SK-N-SH treated with all-trans-retinoic acid at 6 μM for 48 hours (cell line): ENCODE measurements around the gene ZNF777.

Experiments used
- ATAC-seq: fragments of 200-7000 bp; cut with Tn5 transposase; 3 replicates; pipeline ENCODE4 v1.9.1; 2020; ENCODE audit warnings: mild to moderate bottlenecking, moderate library complexity
- ARNTL ChIP-seq: fragments of 450-650 bp; formaldehyde crosslinking; IDR thresholded peaks from 2 replicates; pipeline ENCODE4 v1.5.0; 2020; ENCODE audit warnings: low read depth, mild to moderate bottlenecking, moderate library complexity, borderline replicate concordance
- BACH2 ChIP-seq: fragments of 250-450 bp; sonication (Bioruptor Pico); IDR thresholded peaks from 2 replicates; pipeline ENCODE4 v1.9.0; 2021; ENCODE audit warnings: mild to moderate bottlenecking, borderline replicate concordance
- CREB5 ChIP-seq: fragments of 250-450 bp; sonication (Bioruptor Pico); IDR thresholded peaks from 2 replicates; pipeline ENCODE4 v1.5.1; 2020; ENCODE audit warnings: low read depth, mild to moderate bottlenecking, moderate library complexity
- CSDC2 ChIP-seq: fragments of 250-450 bp; sonication (Bioruptor Pico); IDR thresholded peaks from 2 replicates; pipeline ENCODE4 v1.5.0; 2020; ENCODE audit warnings: mild to moderate bottlenecking, moderate library complexity
- ESRRG ChIP-seq: fragments of 250-450 bp; sonication (Bioruptor Pico); IDR thresholded peaks from 2 replicates; pipeline ENCODE4 v1.6.1; 2021; ENCODE audit warnings: mild to moderate bottlenecking
- GLIS3 ChIP-seq: fragments of 250-450 bp; sonication (Bioruptor Pico); IDR thresholded peaks from 2 replicates; pipeline ENCODE4 v1.5.0; 2020; ENCODE audit warnings: mild to moderate bottlenecking, moderate library complexity
- ISL1 ChIP-seq: fragments of 250-450 bp; sonication (Bioruptor Pico); IDR thresholded peaks from 2 replicates; pipeline ENCODE4 v2.1.2; 2022; ENCODE audit warnings: mild to moderate bottlenecking, moderate library complexity
- OSR1 ChIP-seq: fragments of 250-450 bp; sonication (Bioruptor Pico); IDR thresholded peaks from 2 replicates; pipeline ENCODE4 v1.8.0; 2022; ENCODE audit warnings: moderate library complexity, mild to moderate bottlenecking, inconsistent platforms
- PATZ1 ChIP-seq: fragments of 250-450 bp; sonication (Bioruptor Pico); IDR thresholded peaks from 2 replicates; pipeline ENCODE4 v1.8.0; 2020; ENCODE audit warnings: mild to moderate bottlenecking, moderate library complexity, borderline replicate concordance
- POU6F1 ChIP-seq: fragments of 250-450 bp; sonication (Bioruptor Pico); IDR thresholded peaks from 2 replicates; pipeline ENCODE4 v1.8.0; 2021; ENCODE audit warnings: low read depth, mild to moderate bottlenecking, moderate library complexity, borderline replicate concordance
- PPARA ChIP-seq: fragments of 250-450 bp; sonication (Bioruptor Pico); IDR thresholded peaks from 2 replicates; pipeline ENCODE4 v1.5.0; 2020; ENCODE audit warnings: mild to moderate bottlenecking, borderline replicate concordance
- RARB ChIP-seq: fragments of 250-450 bp; sonication (Bioruptor Pico); IDR thresholded peaks from 2 replicates; pipeline ENCODE4 v1.8.0; 2021; ENCODE audit warnings: mild to moderate bottlenecking, moderate library complexity
- SNAI2 ChIP-seq: fragments of 250-450 bp; sonication (Bioruptor Pico); IDR thresholded peaks from 2 replicates; pipeline ENCODE4 v1.5.0; 2020; ENCODE audit warnings: mild to moderate bottlenecking, moderate library complexity
- TCF4 ChIP-seq: fragments of 250-450 bp; sonication (Bioruptor Pico); IDR thresholded peaks from 2 replicates; pipeline ENCODE4 v1.8.0; 2021; ENCODE audit warnings: mild to moderate bottlenecking, moderate library complexity, borderline replicate concordance
- ZC3H10 ChIP-seq: fragments of 250-450 bp; sonication (Bioruptor Pico); IDR thresholded peaks from 2 replicates; pipeline ENCODE4 v1.5.1; 2021; ENCODE audit warnings: mild to moderate bottlenecking, moderate library complexity
- ZFP3 ChIP-seq: fragments of 250-450 bp; sonication (Bioruptor Pico); IDR thresholded peaks from 2 replicates; pipeline ENCODE4 v1.5.0; 2020; ENCODE audit warnings: mild to moderate bottlenecking, moderate library complexity
- ZFP30 ChIP-seq: fragments of 450-650 bp; formaldehyde crosslinking; IDR thresholded peaks from 2 replicates; pipeline ENCODE4 v1.5.0; 2022; ENCODE audit warnings: mild to moderate bottlenecking, moderate library complexity
- ZNF70 ChIP-seq: fragments of 450-650 bp; formaldehyde crosslinking; IDR thresholded peaks from 2 replicates; pipeline ENCODE4 v1.5.0; 2020; ENCODE audit warnings: mild to moderate bottlenecking, moderate library complexity
- ZNF8 ChIP-seq: fragments of 450-650 bp; formaldehyde crosslinking; IDR thresholded peaks from 2 replicates; pipeline ENCODE4 v1.5.0; 2020; ENCODE audit warnings: mild to moderate bottlenecking, moderate library complexity
- TF ChIP-seq, protein P1 (sequence below): fragments of 250-450 bp; sonication (Bioruptor Pico); IDR thresholded peaks from 2 replicates; pipeline ENCODE4 v1.5.0; 2020; ENCODE audit warnings: mild to moderate bottlenecking, moderate library complexity
- TF ChIP-seq, protein P2 (sequence below): fragments of 250-450 bp; sonication (Bioruptor Pico); IDR thresholded peaks from 2 replicates; pipeline ENCODE4 v1.5.1; 2021; ENCODE audit warnings: mild to moderate bottlenecking, moderate library complexity

ZNF777 gene

DNA sequence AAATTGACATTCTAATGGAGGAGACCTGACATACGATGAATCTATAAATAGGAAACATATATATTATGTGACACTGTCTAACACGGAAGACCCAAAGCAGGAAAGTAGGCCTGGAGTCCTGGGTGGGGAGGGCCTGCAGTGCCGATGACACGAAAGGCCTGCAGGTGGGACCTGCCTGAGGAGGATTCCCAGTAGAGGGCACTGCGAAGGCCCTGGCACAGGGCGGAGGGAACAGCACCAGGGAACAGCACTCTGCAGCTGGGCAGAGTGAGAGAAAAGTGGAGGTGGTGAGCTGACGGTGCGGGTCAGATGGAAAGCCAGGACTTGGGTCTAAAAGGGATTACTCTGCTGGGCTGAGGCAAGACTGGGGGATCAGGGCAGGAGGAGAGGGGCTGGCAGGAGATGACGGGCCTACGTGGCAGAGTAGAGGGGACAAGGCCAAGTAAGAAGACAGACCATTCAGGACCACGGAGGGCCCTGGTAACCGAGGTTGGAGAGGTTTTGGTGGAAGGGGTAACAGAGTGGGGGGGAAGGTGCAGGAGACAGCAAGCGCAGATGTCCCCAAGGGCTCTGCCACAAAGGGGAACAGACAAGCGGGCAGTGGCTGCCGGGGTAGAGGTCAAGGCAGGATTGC lies 28.6 kb upstream of the ZNF777 start (continued):
- TF ChIP-seq, protein P1, sequence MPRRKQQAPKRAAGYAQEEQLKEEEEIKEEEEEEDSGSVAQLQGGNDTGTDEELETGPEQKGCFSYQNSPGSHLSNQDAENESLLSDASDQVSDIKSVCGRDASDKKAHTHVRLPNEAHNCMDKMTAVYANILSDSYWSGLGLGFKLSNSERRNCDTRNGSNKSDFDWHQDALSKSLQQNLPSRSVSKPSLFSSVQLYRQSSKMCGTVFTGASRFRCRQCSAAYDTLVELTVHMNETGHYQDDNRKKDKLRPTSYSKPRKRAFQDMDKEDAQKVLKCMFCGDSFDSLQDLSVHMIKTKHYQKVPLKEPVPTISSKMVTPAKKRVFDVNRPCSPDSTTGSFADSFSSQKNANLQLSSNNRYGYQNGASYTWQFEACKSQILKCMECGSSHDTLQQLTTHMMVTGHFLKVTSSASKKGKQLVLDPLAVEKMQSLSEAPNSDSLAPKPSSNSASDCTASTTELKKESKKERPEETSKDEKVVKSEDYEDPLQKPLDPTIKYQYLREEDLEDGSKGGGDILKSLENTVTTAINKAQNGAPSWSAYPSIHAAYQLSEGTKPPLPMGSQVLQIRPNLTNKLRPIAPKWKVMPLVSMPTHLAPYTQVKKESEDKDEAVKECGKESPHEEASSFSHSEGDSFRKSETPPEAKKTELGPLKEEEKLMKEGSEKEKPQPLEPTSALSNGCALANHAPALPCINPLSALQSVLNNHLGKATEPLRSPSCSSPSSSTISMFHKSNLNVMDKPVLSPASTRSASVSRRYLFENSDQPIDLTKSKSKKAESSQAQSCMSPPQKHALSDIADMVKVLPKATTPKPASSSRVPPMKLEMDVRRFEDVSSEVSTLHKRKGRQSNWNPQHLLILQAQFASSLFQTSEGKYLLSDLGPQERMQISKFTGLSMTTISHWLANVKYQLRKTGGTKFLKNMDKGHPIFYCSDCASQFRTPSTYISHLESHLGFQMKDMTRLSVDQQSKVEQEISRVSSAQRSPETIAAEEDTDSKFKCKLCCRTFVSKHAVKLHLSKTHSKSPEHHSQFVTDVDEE (CRISPR knock-in tag): no peak
- no peak for TF ChIP-seq RARB (CRISPR knock-in tag)

- TF ChIP-seq ESRRG (no peak), RARB (CRISPR knock-in tag) (no peak), GLIS3 (no peak), ISL1 (CRISPR knock-in tag) (no peak)
- no peak for ATAC-seq
Measured at GRCh38 chr7:149479568-149479967, 18.7 kb upstream of the ZNF777 start.

- no peak for ATAC-seq
- TF ChIP-seq ZFP3 (CRISPR knock-in tag) (no peak), SNAI2 (no peak), ZFP30 (peak; percentile 70), TCF4 (CRISPR knock-in tag) (no peak), ZC3H10 (CRISPR knock-in tag) (no peak), CREB5 (CRISPR knock-in tag) (no peak)
Measured at GRCh38 chr7:149478754-149479153, 17.9 kb upstream of the ZNF777 start.

GRCh38 chr7:149477494-149478443 lies 16.9 kb upstream of the ZNF777 start:
- TF ChIP-seq OSR1: no peak
- no peak for TF ChIP-seq POU6F1 (CRISPR knock-in tag)
- TF ChIP-seq, protein P2, sequence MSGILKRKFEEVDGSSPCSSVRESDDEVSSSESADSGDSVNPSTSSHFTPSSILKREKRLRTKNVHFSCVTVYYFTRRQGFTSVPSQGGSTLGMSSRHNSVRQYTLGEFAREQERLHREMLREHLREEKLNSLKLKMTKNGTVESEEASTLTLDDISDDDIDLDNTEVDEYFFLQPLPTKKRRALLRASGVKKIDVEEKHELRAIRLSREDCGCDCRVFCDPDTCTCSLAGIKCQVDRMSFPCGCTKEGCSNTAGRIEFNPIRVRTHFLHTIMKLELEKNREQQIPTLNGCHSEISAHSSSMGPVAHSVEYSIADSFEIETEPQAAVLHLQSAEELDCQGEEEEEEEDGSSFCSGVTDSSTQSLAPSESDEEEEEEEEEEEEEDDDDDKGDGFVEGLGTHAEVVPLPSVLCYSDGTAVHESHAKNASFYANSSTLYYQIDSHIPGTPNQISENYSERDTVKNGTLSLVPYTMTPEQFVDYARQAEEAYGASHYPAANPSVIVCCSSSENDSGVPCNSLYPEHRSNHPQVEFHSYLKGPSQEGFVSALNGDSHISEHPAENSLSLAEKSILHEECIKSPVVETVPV (CRISPR knock-in tag): no peak
- no peak for TF ChIP-seq ARNTL (CRISPR knock-in tag)
- no peak for TF ChIP-seq PPARA (CRISPR knock-in tag)
- no peak for TF ChIP-seq CREB5 (CRISPR knock-in tag)
- TF ChIP-seq ZFP30: no peak
- no peak for TF ChIP-seq ZNF70 (CRISPR knock-in tag)
- TF ChIP-seq CSDC2 (CRISPR knock-in tag): no peak
- no peak for TF ChIP-seq ZNF8
- TF ChIP-seq PATZ1 (CRISPR knock-in tag): no peak
- TF ChIP-seq BACH2 (CRISPR knock-in tag): no peak
- no peak for TF ChIP-seq ZC3H10 (CRISPR knock-in tag)
- TF ChIP-seq ZFP3 (CRISPR knock-in tag): no peak
- no peak for TF ChIP-seq ISL1 (CRISPR knock-in tag)
- TF ChIP-seq SNAI2: no peak
- no peak for TF ChIP-seq TCF4 (CRISPR knock-in tag)
- no peak for TF ChIP-seq ESRRG
- TF ChIP-seq, all 23 proteins: peak for 0
- ATAC-seq: no peak
